Measurements from ENCODE around the gene ZMYND11.

ZMYND11 gene

GRCh38 chr10:104416-104815, 30.8 kb upstream of the ZMYND11 start:
- Histone ChIP-seq H3K36me3 (ENCODE audit: insufficient read depth, low read length) (no peaks in the 10 kb centered on the region), H3K79me2 (ENCODE audit: insufficient read depth, low read length) (no peaks in the 10 kb centered on the region), H3K4me3 (ENCODE audit: low read length, poor library complexity, severe bottlenecking) (no peak overlapping the region), H2AFZ (ENCODE audit: low read length) (no peak overlapping the region), H3F3A (ENCODE audit: low read depth) (no peaks in the 10 kb centered on the region), H3K9me2 (replicated peaks; ENCODE audit: low read depth, low read length) (no peaks in the 10 kb centered on the region), H3K9me3 (ENCODE audit: insufficient read depth, low read depth, low read length) (peaks cover 9% of the 10 kb centered on the region; the same call in 1 of the 2 replicates), H3K9ac (ENCODE audit: low read depth, low read length, poor library complexity, severe bottlenecking) (no peak overlapping the region), H3K4me1 (ENCODE audit: insufficient read depth, low read length, poor library complexity, severe bottlenecking) (no peaks in the 10 kb centered on the region), H4K20me1 (ENCODE audit: insufficient read depth, low read length, poor library complexity, severe bottlenecking) (no peaks in the 10 kb centered on the region), H3K27me3 (ENCODE audit: insufficient read depth, low read length, poor library complexity, severe bottlenecking) (no peaks in the 10 kb centered on the region), H3K4me2 (ENCODE audit: low read depth, low read length, poor library complexity, severe bottlenecking) (no peak overlapping the region)
- TF ChIP-seq EZH2phosphoT487 (IDR thresholded peaks at IDR 0.05; ENCODE audit: borderline replicate concordance) (no peak), CTCF (conservative IDR thresholded peaks at IDR 0.05; ENCODE audit: low read length) (no peak)

GRCh38 chr10:104862-105565, 30.2 kb upstream of the ZMYND11 start:
- H2AFZ ChIP-seq (ENCODE audit: low read length) = no peak overlapping the region
- H3K4me3 ChIP-seq (ENCODE audit: low read length, poor library complexity, severe bottlenecking) = no peak overlapping the region
- H4K20me1 ChIP-seq (ENCODE audit: insufficient read depth, low read length, poor library complexity, severe bottlenecking) = no peaks in the 10 kb centered on the region
- no peak overlapping the region for H3K4me2 ChIP-seq (ENCODE audit: low read depth, low read length, poor library complexity, severe bottlenecking)
- no peaks in the 10 kb centered on the region for H3F3A ChIP-seq (ENCODE audit: low read depth)
- H3K9me2 ChIP-seq (replicated peaks; ENCODE audit: low read depth, low read length) = no peaks in the 10 kb centered on the region
- no peaks in the 10 kb centered on the region for H3K27me3 ChIP-seq (ENCODE audit: insufficient read depth, low read length, poor library complexity, severe bottlenecking)
- TF ChIP-seq CTCF (conservative IDR thresholded peaks at IDR 0.05; ENCODE audit: low read length) = no peak
- TF ChIP-seq EZH2phosphoT487 (IDR thresholded peaks at IDR 0.05; ENCODE audit: borderline replicate concordance) = no peak
- peaks cover 9% of the 10 kb centered on the region; the same call in 1 of the 2 replicates for H3K9me3 ChIP-seq (ENCODE audit: insufficient read depth, low read depth, low read length)
- no peaks in the 10 kb centered on the region for H3K79me2 ChIP-seq (ENCODE audit: insufficient read depth, low read length)
- no peaks in the 10 kb centered on the region for H3K4me1 ChIP-seq (ENCODE audit: insufficient read depth, low read length, poor library complexity, severe bottlenecking)
- no peak overlapping the region for H3K9ac ChIP-seq (ENCODE audit: low read depth, low read length, poor library complexity, severe bottlenecking)
- H3K36me3 ChIP-seq (ENCODE audit: insufficient read depth, low read length) = no peaks in the 10 kb centered on the region

- H3K9me2 ChIP-seq (replicated peaks; ENCODE audit: low read depth, low read length) = no peaks in the 10 kb centered on the region
- no peaks in the 10 kb centered on the region for H3K4me1 ChIP-seq (ENCODE audit: insufficient read depth, low read length, poor library complexity, severe bottlenecking)
- no peaks in the 10 kb centered on the region for H3K27me3 ChIP-seq (ENCODE audit: insufficient read depth, low read length, poor library complexity, severe bottlenecking)
- H3K36me3 ChIP-seq (ENCODE audit: insufficient read depth, low read length) = no peaks in the 10 kb centered on the region
- H3K4me3 ChIP-seq (ENCODE audit: low read length, poor library complexity, severe bottlenecking) = no peak overlapping the region
- no peak for TF ChIP-seq EZH2phosphoT487 (IDR thresholded peaks at IDR 0.05; ENCODE audit: borderline replicate concordance)
- no peak for TF ChIP-seq CTCF (conservative IDR thresholded peaks at IDR 0.05; ENCODE audit: low read length)
- H3K79me2 ChIP-seq (ENCODE audit: insufficient read depth, low read length) = no peaks in the 10 kb centered on the region
- peaks cover 9% of the 10 kb centered on the region; the same call in 1 of the 2 replicates for H3K9me3 ChIP-seq (ENCODE audit: insufficient read depth, low read depth, low read length)
- no peaks in the 10 kb centered on the region for H3F3A ChIP-seq (ENCODE audit: low read depth)
- no peak overlapping the region for H2AFZ ChIP-seq (ENCODE audit: low read length)
- no peak overlapping the region for H3K9ac ChIP-seq (ENCODE audit: low read depth, low read length, poor library complexity, severe bottlenecking)
- no peak overlapping the region for H3K4me2 ChIP-seq (ENCODE audit: low read depth, low read length, poor library complexity, severe bottlenecking)
- H4K20me1 ChIP-seq (ENCODE audit: insufficient read depth, low read length, poor library complexity, severe bottlenecking) = no peaks in the 10 kb centered on the region
These were observed 29.4 kb upstream of the ZMYND11 start for GRCh38 chr10:105806-106205.

All from Loucy (cell line).